GM19395 (cell line): Measurements from ENCODE around the gene PFAS.
"Not testable (repeated sequence)": the region's sequence is repeated elsewhere in the genome, so short reads cannot be mapped to it uniquely, and the experiment has no call there.

Experiments
- ATAC-seq: cut with Tn5 transposase; IDR thresholded peaks from one replicate; pipeline ENCODE4 v1.9.1; 2021; ENCODE audit warnings: mild to moderate bottlenecking, moderate library complexity; ENCODE audit not compliant: unreplicated experiment

The PFAS gene

DNA sequence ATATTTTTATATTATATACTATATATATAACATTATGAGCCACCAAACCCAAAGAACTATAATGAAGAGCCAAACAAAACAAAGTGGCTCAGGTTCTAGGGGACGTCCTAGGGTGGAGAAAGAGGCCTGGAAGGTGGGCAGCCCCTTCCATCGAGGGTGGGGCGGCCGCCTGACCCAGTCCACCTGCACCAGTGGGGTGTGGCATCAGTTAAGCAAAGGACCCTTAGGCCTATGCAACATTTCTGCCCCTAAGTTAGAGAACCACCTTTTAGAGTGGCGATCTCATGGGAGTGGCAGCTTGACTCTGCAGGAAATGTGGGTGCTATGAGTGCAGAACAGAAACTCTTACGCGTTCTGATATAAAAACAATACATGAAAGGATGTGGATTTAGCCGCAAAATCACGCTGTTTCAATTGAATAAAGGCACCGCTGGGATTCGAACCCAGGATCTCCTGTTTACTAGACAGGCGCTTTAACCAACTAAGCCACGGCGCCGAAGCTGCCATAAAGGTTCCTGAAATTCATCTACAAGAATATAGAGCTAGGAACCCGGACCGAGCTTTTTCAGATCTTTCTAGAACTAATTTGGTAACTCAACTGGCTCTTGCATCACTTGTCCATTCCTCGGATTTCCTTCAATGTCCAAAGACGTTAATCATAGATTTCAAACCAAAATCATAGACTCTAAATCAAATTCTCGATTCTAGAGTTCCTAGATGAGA, 23.1 kb upstream of the PFAS start:
- ATAC-seq: no peak

DNA sequence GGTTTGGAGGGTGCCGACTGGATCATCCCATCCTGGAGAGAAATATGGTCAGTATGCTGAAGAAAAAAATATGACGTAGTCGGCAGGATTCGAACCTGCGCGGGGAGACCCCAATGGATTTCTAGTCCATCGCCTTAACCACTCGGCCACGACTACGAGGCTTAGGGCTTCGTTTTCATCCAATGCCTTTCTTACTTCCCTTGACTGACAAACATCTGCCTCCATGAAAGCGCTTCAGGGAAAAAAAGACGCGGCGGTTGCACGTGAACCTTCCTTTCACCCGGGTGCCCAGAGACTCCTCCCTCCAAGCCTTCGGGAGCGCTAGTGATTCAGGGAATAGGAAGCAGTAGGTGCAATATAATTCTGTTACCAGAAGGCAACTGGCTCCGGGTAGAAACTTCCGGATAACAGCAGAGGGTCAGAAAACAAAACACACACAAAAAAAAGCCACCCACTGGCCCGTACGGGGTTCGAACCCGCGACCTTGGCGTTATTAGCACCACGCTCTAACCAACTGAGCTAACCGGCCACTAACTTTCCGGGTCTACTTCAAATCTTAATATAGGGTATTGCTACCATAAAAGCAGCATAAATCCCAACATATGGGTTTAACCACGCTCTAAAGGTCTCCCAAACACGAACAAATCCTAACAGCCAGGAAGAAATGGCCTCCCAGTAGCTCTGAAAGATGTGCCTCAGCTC, 22.4 kb upstream of the PFAS start:
- no peak for ATAC-seq

DNA sequence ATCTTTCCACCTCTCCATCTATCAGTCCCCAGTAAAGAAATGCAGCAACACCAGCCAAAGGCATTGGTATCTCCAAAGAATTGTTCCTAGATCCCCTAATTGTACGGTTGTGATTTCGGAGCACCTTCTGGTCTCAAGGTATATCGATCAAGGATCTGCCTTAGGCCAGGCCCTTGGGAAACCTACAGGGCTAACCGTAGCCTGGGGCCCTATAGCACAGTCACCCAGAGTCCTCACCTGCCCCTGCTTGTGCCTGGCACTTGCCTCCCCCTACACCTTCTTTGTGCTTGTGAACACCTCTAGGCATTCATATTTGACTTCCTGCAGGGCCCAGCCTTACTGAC, 21.9 kb upstream of the PFAS start:
- ATAC-seq: no peak

DNA sequence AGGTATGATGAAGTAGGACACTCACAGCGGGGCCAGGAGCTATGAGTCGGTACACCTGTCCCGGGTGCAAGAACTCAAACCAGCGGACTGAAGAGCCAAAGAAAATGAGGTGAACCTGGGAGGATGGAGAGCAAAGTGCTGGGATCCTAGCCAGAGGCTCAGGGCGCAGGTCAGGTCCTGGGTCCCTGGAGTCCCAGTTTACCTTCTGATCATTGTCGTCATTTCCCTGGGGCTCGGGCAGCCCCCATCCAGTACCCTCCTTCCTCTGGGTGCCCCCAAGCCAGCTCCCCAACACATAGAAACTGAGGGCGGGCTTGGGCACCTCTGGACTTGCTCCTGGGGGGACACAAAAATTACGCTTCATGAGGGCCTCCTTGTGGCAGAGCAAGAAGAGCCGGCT, 17.4 kb upstream of the PFAS start:
- no peak for ATAC-seq

DNA sequence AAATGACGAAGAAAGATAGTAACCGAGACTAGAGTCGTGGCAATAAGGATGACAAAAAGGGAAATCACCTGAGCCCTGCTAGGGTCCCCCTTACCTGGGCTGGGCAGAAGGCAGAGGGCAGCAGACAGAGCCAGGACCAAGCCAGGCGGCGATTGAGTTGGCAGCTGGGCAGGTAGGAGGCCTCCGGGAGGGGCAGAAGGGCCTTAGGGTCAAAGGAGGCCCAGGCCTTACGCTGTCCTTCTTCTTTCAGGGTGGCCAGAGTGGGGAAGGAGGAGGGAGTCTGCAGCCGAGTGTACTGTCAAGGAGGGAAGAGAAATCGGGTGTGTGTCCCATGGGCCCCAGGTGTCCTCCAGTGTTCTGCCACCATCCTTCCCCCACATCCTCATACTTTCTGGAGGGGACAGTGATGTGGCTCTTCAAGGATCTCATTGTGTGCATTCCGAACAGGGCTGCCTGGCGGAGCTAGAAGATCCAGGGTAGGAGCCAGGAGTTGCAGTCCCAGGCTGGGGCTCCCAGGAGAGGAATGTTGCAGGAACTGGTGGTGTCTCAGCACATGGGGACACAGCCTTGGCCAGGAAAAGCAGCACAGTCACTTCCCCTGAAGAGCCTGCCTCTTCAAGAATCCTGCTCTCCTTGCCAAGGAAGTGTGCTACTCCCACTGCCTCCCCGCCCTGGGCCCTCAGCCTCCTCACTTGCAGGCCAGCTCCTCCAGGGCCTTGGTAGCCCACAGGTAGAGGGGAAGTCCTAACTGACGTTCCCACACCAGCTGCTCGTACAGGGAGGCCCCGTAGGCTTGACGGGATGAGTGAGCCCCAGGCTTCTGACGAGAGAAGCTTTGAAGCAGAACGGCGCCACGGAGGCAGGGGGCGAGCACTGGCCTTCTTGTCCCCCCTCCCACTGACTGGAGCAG, 14.5 kb upstream of the PFAS start:
- no peak for ATAC-seq

DNA sequence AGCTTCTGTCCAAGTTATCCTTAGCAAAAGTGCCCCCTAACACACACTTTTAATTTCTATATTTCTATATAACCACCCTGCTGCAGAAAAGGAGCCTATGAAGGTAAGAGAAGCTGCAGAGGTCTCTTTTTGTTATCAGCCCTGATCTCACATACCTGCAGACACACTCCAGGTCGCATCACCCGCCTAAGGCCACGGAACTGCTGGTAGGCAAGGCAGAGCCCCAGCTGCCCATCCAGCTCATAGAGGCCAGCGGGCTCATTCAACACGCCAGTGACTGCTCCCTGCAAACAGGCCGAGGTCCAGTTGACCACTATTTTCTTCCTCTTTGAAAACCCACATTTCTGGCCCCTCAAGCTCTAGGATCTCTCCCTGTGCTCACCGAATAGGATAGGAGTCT, 13.4 kb upstream of the PFAS start:
- no peak for ATAC-seq

DNA sequence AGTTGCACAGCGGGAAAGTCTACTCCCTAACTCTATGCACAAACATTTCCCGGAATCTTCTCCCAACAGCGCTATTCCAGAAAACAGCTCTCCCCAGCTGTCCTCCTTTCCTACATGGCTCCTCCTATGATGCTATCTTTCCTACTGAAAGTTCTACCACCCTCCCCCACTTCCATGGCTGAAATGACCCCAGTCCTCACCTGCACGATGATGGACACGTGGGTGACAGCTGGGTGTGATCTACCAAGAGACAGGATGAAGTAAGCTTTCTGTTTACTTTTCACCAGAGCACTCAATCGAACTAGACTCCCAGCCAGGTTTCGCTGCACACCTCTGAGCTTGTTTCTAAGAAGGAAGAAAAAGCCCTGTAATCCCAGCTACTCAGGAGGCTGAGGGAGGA, 11.9 kb upstream of the PFAS start:
- no peak for ATAC-seq

DNA sequence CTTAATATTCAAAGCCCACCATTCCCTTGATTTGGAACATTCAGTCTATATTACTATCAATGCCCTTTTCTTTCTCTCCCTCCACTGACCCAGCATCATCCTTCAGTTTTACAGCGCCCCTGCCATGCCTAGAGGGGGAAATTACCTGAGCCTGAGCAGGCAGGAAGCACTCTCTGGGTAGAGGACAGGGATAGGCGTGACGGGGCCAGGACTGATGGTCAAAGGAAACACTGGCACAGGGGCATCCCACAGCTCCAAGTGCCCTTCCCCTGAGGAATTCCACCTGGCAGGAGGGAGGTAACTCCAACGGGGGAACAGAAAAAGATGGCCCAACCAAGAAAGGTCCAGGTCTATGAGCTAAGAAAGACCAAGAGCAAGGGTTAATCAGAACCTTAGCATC, 11.2 kb upstream of the PFAS start:
- no peak for ATAC-seq

DNA sequence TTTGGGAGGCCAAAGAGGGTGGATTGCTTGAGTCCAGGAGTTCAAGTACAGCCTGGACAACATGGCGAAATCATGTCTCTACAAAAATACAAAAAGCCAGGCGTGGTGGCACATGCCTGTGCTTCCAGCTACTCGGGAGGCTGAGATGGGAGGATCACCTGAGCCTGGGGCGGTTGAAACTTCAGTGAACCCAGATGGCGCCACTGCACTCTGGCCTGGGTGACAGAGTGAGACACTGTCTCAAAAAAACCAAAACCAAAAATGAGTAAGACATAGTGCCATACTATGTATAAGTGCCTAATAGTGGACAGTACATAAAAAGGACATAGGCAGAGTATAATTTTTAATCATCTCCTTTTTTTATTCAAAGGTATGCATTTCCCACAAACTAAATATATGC, 5.3 kb upstream of the PFAS start:
- ATAC-seq: no peak

DNA sequence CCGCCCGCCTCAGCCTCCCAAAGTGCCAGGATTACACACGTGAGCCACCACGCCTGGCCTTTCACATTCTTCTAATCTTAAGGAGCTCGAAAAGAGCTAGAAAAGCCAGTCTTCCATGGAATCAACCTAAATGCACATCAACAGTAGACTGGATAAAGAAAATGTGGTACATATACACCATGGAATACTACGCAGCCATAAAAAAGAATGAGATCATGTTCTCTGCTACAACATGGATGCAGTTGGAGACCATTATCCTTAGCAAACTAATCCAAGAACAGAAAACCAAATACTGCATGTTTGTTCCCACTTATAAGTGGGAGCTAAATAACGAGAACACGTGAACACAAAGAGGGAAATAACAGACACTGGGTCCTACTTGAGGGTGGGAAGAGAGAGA, 4.3 kb upstream of the PFAS start:
- no peak for ATAC-seq

DNA sequence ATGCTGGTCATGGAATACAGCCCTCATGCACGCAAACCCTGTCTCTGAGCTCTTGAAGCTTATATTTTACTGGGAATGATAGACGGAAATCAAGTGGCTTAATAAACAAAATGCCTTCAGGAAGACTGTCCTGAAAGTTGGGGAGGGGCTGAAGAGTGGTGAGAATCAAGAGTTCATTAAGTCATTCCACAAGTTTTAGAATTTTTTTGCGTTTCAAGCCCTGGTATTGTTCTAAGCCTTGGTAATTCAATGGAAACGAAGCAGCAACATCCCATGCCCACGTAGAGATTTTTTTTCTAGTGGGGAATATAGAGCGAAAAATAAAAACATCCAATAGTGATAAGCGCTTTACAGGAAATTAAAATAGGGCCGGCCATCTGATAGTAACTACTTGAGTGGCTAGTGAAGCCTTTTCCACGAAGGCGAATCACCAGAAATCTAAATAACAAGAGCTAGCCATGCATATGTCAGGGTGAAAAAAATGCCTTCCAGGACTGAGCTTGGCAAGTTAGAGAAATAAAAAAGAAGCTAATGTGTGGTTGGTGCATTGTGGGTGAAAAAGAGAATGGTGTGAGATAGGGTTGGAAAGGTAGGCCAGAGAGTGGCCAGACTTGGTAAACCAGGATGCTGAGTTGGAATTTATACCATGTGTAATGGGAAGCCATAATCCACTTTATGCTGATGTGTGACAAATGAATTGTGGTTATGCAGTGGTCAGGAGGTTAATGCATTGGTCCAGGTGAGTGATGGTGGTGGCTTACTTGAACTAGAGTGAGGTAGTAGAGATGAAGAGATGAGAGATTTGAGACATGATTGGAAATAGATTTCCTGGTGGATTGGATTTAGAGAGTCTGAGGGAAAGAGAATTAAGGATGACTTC, 772 bp downstream of the PFAS start:
- ATAC-seq: no peak

DNA sequence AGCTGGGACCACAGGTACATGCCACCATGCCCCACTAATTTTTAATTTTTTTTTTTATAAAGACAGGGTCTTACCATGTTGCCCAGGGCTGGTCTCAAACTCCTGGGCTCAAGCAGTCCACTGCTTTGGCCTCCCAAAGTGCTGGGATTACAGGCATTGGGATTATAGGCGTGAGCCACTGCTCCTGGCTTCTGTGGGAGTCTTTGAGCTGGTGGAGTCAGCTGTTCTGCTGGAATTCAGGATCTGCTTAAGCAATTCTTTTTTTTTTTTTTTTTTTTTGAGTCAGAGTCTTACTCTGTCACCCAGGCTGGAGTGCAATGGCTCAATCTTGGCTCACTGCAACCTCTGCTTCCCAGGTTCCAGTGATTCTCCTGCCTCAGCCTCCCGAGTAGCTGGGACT, 2.3 kb downstream of the PFAS start:
- not testable (repeated sequence) for ATAC-seq

DNA sequence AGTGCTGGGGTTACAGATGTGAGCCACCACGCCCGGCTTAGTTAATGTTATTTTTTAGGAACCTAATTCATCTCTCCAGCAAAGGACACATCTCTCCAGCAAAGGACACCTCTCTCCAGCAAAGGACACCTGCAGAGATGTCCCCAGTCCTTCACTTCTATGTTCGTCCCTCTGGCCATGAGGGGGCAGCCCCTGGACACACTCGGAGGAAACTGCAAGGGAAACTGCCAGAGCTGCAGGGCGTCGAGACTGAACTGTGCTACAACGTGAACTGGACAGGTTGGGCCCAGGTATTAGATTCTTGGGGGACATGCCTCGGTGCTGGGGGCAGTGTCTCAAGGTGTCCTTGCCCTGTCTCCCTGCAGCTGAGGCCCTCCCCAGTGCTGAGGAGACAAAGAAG, 4.7 kb downstream of the PFAS start:
- no peak for ATAC-seq

DNA sequence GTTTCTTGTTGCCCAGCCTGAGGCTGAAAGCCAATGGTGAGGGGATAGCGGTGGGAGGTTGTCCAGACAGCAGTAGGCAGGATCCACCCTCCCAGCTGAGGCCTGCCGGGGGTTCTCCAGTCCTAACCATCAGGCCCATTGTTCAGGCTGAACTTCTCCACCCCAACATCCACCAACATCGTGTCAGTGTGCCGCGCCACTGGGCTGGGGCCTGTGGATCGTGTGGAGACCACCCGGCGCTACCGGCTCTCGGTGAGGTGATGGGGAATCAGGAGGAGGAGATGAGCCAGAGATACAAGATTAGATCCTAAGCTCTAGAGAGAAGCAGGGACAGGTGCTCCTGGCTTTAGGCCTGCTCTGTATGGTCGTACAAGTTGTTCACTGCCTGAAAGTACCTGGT, 5.8 kb downstream of the PFAS start:
- ATAC-seq: no peak

DNA sequence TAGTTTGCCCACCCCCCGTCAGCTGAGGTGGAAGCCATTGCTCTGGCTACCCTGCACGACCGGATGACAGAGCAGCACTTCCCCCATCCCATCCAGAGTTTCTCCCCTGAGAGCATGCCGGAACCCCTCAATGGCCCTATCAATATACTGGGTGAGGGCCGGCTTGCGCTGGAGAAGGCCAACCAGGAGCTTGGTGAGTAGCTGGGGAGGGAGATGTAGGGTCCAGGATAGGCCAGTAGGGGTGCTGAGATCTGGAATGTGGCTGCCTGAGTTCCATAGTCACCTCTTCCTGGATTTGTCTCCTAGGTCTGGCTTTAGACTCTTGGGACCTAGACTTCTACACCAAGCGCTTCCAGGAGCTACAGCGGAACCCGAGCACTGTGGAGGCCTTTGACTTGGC, 6.4 kb downstream of the PFAS start:
- no peak for ATAC-seq

DNA sequence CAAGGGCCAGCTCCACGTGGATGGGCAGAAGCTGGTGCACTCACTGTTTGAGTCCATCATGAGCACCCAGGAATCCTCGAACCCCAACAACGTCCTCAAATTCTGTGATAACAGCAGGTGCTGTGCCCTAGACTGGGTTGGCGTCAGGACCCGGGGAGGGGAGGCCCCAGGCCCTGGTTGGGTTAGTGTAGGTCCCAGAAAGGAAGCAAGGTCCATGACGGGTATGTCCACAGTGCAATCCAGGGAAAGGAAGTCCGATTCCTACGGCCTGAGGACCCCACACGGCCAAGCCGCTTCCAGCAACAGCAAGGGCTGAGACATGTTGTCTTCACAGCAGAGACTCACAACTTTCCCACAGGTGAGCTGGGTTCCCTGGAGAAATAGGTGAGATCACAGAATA, 7.2 kb downstream of the PFAS start:
- ATAC-seq: no peak

DNA sequence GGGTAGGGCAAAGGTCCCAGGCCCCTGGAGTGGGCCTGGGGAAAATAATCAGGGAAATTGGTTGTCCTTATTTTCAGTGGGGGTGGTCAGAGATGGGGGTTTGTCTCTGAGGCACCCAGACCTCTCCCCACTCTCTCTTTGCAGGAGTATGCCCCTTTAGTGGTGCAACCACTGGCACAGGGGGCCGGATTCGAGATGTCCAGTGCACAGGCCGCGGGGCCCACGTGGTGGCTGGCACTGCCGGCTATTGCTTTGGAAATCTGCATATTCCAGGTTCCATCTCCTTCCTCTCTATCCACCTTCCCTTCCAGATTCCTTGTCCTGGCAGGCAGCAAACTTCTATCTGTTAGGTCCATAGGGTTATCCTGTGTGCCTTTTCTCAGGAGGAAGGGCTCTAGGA, 7.6 kb downstream of the PFAS start:
- no peak for ATAC-seq

DNA sequence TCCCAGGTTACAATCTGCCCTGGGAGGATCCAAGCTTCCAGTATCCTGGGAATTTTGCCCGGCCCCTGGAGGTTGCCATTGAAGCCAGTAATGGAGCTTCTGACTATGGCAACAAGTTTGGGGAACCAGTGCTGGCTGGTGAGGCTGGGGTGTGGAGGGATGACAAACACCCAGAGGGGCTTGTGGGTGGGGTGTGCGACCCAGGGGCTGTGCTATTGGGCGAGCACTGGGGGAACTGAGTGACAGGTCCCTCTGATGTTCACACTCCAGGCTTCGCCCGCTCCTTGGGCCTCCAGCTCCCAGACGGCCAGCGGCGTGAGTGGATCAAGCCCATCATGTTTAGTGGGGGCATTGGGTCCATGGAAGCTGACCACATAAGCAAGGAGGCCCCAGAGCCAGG, 8.7 kb downstream of the PFAS start:
- ATAC-seq: no peak

DNA sequence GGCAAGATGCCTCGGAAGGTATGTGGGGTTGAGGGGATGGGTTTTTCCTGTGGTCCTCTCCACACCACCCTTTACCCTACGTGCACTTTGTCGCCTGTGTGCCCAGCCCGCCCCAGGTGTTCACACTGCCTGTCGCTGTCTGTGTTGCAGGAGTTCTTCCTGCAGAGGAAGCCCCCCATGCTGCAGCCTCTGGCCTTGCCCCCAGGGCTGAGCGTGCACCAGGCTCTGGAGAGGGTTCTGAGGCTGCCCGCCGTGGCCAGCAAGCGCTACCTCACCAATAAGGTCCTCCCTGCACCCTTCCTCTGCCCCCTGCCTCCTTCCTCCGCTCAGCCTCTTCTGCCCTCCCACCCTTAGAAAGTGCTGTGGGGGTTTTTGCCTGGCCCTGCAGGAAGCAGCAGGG, 15.2 kb downstream of the PFAS start:
- no peak for ATAC-seq

DNA sequence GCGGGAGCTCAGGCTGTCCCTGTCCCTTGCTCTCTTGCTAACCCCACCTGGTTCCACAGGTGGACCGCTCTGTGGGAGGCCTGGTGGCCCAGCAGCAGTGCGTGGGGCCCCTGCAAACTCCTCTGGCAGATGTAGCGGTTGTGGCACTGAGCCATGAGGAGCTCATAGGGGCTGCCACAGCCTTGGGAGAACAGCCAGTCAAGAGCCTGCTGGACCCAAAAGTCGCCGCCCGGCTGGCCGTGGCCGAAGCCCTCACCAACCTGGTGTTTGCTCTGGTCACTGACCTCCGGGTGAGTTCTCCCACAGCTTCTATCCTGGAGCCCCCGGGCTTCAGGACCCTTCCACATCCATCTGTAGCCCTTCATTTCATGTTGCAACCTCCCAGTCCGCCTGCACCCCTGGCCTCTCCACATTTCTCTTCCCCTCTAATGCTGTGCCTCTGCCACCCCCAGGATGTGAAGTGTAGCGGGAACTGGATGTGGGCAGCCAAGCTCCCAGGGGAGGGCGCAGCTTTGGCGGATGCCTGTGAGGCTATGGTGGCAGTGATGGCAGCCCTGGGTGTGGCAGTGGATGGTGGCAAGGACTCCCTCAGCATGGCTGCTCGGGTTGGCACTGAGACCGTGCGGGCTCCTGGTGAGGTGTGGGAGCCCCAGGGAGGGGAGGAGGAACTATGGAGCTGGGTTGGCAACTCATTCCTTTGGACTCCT, 15.9 kb downstream of the PFAS start:
- ATAC-seq: no peak
